CD4-positive, alpha-beta memory T cell (primary cell): ENCODE results near the gene CISH. TPM values are rescaled to one million over a fixed set of nuclear protein-coding genes. Genes with fewer than 3 reads are reported as not detected.

Source experiments
- CTCF ChIA-PET: fragments of 350-600 bp; sonication (Branson Sonifier 250); formaldehyde crosslinking; loops from one replicate; lab custom pipeline; 2021; ENCODE audit warnings: inconsistent platforms; ENCODE audit not compliant: partially characterized antibody; lab: Charles Lee
- POLR2A ChIA-PET: fragments of 350-600 bp; sonication (Branson Sonifier 250); formaldehyde crosslinking; loops from one replicate; lab custom pipeline; 2021; ENCODE audit not compliant: partially characterized antibody; lab: Charles Lee
- DNase-seq, 5 donors: peaks; one replicate each; pipeline versions ENCODE4 v3.0.0 to v3.0.0-alpha.2; 2020 to 2022; ENCODE audit warnings: mixed read lengths in 1 of 5
- H3K27ac ChIP-seq: one replicate; pipeline ENCODE4 v1.7.0; 2013; ENCODE audit warnings: low read depth, low read length
- H3K27me3 ChIP-seq: 2 replicates; pipeline ENCODE4 v1.7.0; 2013; ENCODE audit warnings: mild to moderate bottlenecking, low read length, moderate library complexity; ENCODE audit not compliant: insufficient read depth
- H3K36me3 ChIP-seq: 2 replicates; pipeline ENCODE4 v1.7.0; 2013; ENCODE audit warnings: mild to moderate bottlenecking, low read length, moderate library complexity; ENCODE audit not compliant: insufficient read depth
- H3K4me1 ChIP-seq: 2 replicates; pipeline ENCODE4 v1.7.0; 2013; ENCODE audit warnings: mild to moderate bottlenecking, low read length, moderate library complexity; ENCODE audit not compliant: insufficient read depth
- H3K4me3 ChIP-seq, 2 donors: one replicate each; pipeline ENCODE4 v1.7.0; 2013; ENCODE audit warnings: low read length in 2 of 2, mild to moderate bottlenecking in 1 of 2
- H3K9me3 ChIP-seq, 2 donors: one replicate each; pipeline ENCODE4 v1.7.0; 2013; ENCODE audit warnings: low read length in 2 of 2, control low read depth in 1 of 2; ENCODE audit not compliant: control insufficient read depth in 1 of 2
- H3K27ac Mint-ChIP-seq, 7 donors: one replicate each; pipeline ENCODE4 v1.8.0; 2020 to 2021; ENCODE audit warnings: mixed read lengths in 7 of 7, mild to moderate bottlenecking in 6 of 7, inconsistent platforms in 3 of 7, moderate library complexity in 3 of 7
- H3K27me3 Mint-ChIP-seq, 2 donors: one replicate each; pipeline ENCODE4 v1.8.0; 2020 to 2021; ENCODE audit warnings: mixed read lengths in 2 of 2
- H3K36me3 Mint-ChIP-seq, 2 donors: one replicate each; pipeline ENCODE4 v1.8.0; 2020 to 2021; ENCODE audit warnings: mixed read lengths in 2 of 2, inconsistent platforms in 1 of 2, mild to moderate bottlenecking in 1 of 2
- H3K4me1 Mint-ChIP-seq, 4 donors: one replicate each; pipeline ENCODE4 v1.8.0; 2020 to 2021; ENCODE audit warnings: mixed read lengths in 4 of 4, mild to moderate bottlenecking in 1 of 4
- H3K4me3 Mint-ChIP-seq, 8 donors: one replicate each; pipeline ENCODE4 v1.8.0; 2020 to 2021; ENCODE audit warnings: mixed read lengths in 8 of 8, mild to moderate bottlenecking in 7 of 8, moderate library complexity in 6 of 8, inconsistent platforms in 3 of 8
- H3K9me3 Mint-ChIP-seq, 8 donors: one replicate each; pipeline ENCODE4 v1.8.0; 2020 to 2021; ENCODE audit warnings: mixed read lengths in 8 of 8, mild to moderate bottlenecking in 5 of 8, inconsistent platforms in 3 of 8, moderate library complexity in 1 of 8
- intact Hi-C: fragments of 100-400 bp; cut with micrococcal nuclease; formaldehyde crosslinking; loops from one replicate; pipeline ENCODE4 v1.15.1; 2023
- polyA plus RNA-seq, 2 donors: library from polyadenylated mRNA; unstranded; fragments of 300-500 nt; fragmentation: Illumina TruSeq; gene quantifications; one replicate each; pipeline ENCODE4 v1.2.3, GENCODE V29; 2021
- total RNA-seq, 2 experiments: library from RNA; stranded (reverse); gene quantifications; one replicate each; pipeline ENCODE4 v1.2.3, GENCODE V29; 2021

The CISH gene
- total and polyA plus RNA-seq, 4 experiments from 2014 or later: 14.7 to 248 (median 53.6) TPM

DNA sequence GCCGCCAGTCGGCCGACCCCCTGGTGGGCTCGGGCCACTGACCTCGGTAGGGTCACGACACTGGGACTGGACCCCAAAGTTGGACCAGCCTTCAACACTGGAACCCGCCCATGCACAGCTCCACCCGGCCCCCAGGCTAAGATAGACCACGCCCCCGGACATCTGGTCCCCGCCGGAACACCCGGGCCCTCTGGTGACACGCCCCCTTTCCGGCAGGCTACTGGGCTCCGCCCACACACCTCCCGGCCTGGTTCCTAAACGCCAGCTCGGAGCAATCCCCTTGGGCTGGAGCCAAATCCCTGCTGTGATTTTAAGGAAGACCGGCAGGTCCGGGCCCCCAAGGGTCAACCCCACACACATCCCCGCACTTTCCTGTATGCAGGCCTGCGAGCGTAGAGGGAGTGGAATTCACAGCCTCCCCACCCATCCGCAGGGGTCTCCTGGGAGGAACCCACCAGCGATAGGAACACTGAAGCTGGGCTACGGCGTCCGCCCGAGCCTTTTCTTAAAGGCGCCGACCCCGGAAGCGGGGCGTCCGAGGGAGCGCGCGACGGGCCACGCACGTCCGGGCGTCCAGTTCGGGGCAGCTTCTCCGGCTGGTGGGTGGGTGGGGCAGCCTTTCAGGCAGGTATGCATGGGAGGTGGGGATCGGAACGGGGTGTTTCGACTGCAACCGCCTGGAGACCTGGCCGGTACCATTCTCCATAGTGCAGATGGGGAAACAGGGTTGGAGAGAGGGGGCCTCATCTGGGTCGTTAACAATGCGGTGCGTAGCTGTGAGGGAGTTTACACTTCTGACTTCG is 42.4 kb downstream of the CISH start, which contains the start of gene HEMK1:
TSS of gene HEMK1 (plus strand) at position 576 of the 803 bp plus-strand sequence. CDS start 1,583 bp downstream, outside the sequence.
- H3K27me3 ChIP-seq: no peaks in the 10 kb centered on the region
- DNase-seq: peak; percentile 90 to 92 (median 91)
- peak within 1 kb of the TSS; percentile 93 to 98 (median 96) for H3K4me3 Mint-ChIP-seq
- peaks cover 71% of the 10 kb centered on the region for H3K4me1 ChIP-seq
- H3K27ac ChIP-seq: peak within 1 kb of the TSS; percentile 83
- ChIA-PET CTCF (interaction anchor here (1.0 to 21.1 kb wide), 6 partner anchors 9 to 221 kb away, joined by 3 to 996 read pairs (median 18); partner anchors contain the start of genes CISH and MAPKAPK3), POLR2A (interaction anchor here (0.6 to 18.7 kb wide), 32 partner anchors 9 to 1483 kb away, joined by 3 to 1072 read pairs (median 5); partner anchors contain the start of genes CISH, CYB561D2, DCAF1 and HYAL3)
- no peaks in the 10 kb centered on the region for H3K9me3 Mint-ChIP-seq
- H3K4me3 ChIP-seq: peak within 1 kb of the TSS; percentile 88 to 93
- peaks cover 7% of the 10 kb centered on the region for H3K36me3 ChIP-seq
- H3K27ac Mint-ChIP-seq: peak within 1 kb of the TSS; percentile 92 to 100 (median 98)
- intact Hi-C loops: loop anchor here (1.0 to 5.0 kb wide), 3 partner anchors 202 to 932 kb away; partner anchors contain the start of gene DCAF1
- H3K27me3 Mint-ChIP-seq: no peaks in the 10 kb centered on the region
- H3K36me3 Mint-ChIP-seq: peaks cover 0 to 6% of the 10 kb centered on the region in 2 donors
- peaks cover 45 to 83% (median 57%) of the 10 kb centered on the region in 4 donors for H3K4me1 Mint-ChIP-seq
- no peaks in the 10 kb centered on the region for H3K9me3 ChIP-seq

GRCh38 chr3:50567386-50568167 is 44.0 kb downstream of the CISH start, which contains the start of gene C3orf18:
C3orf18 (minus strand) TSS chr3:50567747; CDS start chr3:50565699, 2,048 bp downstream.
- intact Hi-C loops: loop anchor here (2.0 to 5.0 kb wide), 2 partner anchors 200 to 933 kb away; partner anchors contain the start of gene DCAF1
- Mint-ChIP-seq H3K4me1 (peaks cover 30 to 67% (median 42%) of the 10 kb centered on the region in 4 donors), H3K36me3 (peaks cover 0 to 6% of the 10 kb centered on the region in 2 donors), H3K27me3 (no peaks in the 10 kb centered on the region), H3K4me3 (peak within 1 kb of the TSS; percentile 93 to 98 (median 96)), H3K9me3 (no peaks in the 10 kb centered on the region), H3K27ac (peak within 1 kb of the TSS; percentile 92 to 100 (median 99))
- Histone ChIP-seq H3K36me3 (peaks cover 7% of the 10 kb centered on the region), H3K4me3 (peak within 1 kb of the TSS; percentile 54 to 88), H3K27me3 (no peaks in the 10 kb centered on the region), H3K4me1 (peaks cover 56% of the 10 kb centered on the region), H3K27ac (peak within 1 kb of the TSS; percentile 83), H3K9me3 (no peaks in the 10 kb centered on the region)
- peak; percentile 91 to 96 (median 92) for DNase-seq
- POLR2A ChIA-PET: interaction anchor here (0.6 to 18.7 kb wide), 19 partner anchors 11 to 1416 kb away, joined by 3 to 1072 read pairs (median 5); partner anchors contain the start of genes CISH, CYB561D2, DCAF1 and HYAL3
- CTCF ChIA-PET: interaction anchor here (0.6 to 21.1 kb wide), 9 partner anchors 16 to 822 kb away, joined by 3 to 996 read pairs (median 3); partner anchors contain the start of genes CISH and MAPKAPK3

DNA sequence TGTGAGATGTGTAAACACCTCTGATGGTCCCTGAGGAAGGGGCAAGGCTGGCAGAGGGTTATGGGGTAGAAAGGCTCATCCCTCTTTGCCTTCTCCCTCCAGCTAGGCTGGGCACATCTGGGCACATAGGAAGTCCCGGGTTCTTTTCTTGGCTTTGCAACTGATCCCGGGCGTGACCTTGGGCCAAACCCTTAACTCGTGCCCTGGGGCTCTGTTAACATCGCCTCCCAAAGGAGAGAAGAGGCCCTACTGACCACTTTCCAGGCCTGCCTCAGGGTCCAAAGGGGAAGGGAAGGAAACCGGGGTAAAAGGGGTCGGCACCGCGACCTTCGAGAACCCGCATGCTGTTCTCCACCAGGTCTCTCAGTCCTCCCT is 44.6 kb downstream of the CISH start:
- intact Hi-C loops: loop anchor here (5.0 kb wide), 1 partner anchor 200 kb away; no protein-coding TSS in a partner anchor
- Histone ChIP-seq H3K4me1 (peaks cover 50% of the 10 kb centered on the region), H3K36me3 (peaks cover 7% of the 10 kb centered on the region), H3K4me3 (peak overlapping the region; percentile 54 to 73), H3K27me3 (no peaks in the 10 kb centered on the region), H3K9me3 (no peaks in the 10 kb centered on the region), H3K27ac (peak overlapping the region; percentile 83)
- peaks cover 25 to 61% (median 36%) of the 10 kb centered on the region in 4 donors for H3K4me1 Mint-ChIP-seq
- H3K27me3 Mint-ChIP-seq: no peaks in the 10 kb centered on the region
- no peaks in the 10 kb centered on the region for H3K9me3 Mint-ChIP-seq
- CTCF ChIA-PET: interaction anchor here (0.6 to 21.1 kb wide), 9 partner anchors 16 to 822 kb away, joined by 3 to 996 read pairs (median 3); partner anchors contain the start of genes CISH and MAPKAPK3
- H3K27ac Mint-ChIP-seq: peak overlapping the region in 5 of 7 donors; percentile 52 to 91 (median 66)
- peak overlapping the region; percentile 42 to 81 (median 72) for H3K4me3 Mint-ChIP-seq
- H3K36me3 Mint-ChIP-seq: peaks cover 0 to 3% of the 10 kb centered on the region in 2 donors
- DNase-seq: no peak
- POLR2A ChIA-PET: interaction anchor here (0.6 to 18.7 kb wide), 12 partner anchors 11 to 1417 kb away, joined by 3 to 1072 read pairs (median 6); partner anchors contain the start of genes CISH, CYB561D2, DCAF1 and MANF

DNA sequence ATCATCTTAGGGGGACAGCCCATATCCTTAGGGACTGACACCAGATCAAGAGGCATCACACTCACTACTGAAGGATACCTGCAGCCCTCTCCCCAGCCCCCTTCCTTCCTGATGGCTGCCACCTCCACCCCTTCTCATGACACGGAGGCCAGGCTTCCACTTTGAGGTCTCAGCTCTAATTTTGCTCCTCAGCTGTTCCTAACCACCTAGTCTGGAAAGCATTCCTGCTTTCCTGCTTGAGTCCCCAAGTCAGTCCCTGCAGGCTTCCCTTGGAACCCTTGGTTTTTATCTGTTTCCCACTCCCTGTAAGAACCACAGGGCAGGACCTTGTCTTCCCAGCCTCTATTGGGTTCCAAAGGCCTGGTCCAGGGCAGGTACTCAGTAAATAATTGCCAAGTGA is 47.3 kb downstream of the CISH start:
- no peak for DNase-seq
- Histone ChIP-seq H3K27me3 (no peaks in the 10 kb centered on the region), H3K4me1 (peaks cover 28% of the 10 kb centered on the region), H3K36me3 (no peaks in the 10 kb centered on the region), H3K27ac (no peak overlapping the region), H3K9me3 (no peaks in the 10 kb centered on the region), H3K4me3 (no peak overlapping the region)
- H3K4me1 Mint-ChIP-seq: peaks cover 14 to 35% (median 17%) of the 10 kb centered on the region in 4 donors
- peak overlapping the region in 3 of 7 donors; percentile 3 to 48 (median 42) for H3K27ac Mint-ChIP-seq
- peaks cover 2 to 3% of the 10 kb centered on the region in 2 donors for H3K36me3 Mint-ChIP-seq
- POLR2A ChIA-PET: no interaction called here
- CTCF ChIA-PET: interaction anchor here (1.4 to 21.1 kb wide), 2 partner anchors 15 to 44 kb away, joined by 3 to 996 read pairs; partner anchors contain the start of genes CISH and MAPKAPK3
- no peaks in the 10 kb centered on the region for H3K9me3 Mint-ChIP-seq
- no peaks in the 10 kb centered on the region for H3K27me3 Mint-ChIP-seq
- intact Hi-C loops: no loop called here
- no peak overlapping the region for H3K4me3 Mint-ChIP-seq

DNA sequence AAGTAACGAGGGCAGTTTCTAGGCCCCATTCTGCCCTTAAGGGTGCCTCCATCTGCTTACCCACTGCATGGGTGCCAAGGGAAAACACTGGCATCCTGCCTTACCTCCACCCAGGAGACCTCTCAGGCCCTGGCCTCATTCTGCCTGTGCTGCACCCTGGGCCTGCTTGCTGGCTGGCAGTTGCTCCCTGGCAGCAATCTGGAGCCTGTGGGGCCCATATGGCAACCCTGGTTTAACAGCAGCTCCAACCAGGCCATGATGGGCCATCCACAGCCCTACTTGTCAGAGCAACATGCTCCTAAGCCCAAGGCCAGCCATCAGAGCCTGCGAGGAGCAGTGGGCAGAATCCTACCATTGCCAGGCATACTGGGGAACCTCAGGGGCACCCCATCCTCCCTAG is 47.7 kb downstream of the CISH start:
- Mint-ChIP-seq H3K27me3 (no peaks in the 10 kb centered on the region), H3K4me1 (peaks cover 14 to 30% (median 17%) of the 10 kb centered on the region in 4 donors), H3K9me3 (no peaks in the 10 kb centered on the region), H3K4me3 (no peak overlapping the region), H3K36me3 (peaks cover 2 to 3% of the 10 kb centered on the region in 2 donors), H3K27ac (no peak overlapping the region)
- H3K36me3 ChIP-seq: no peaks in the 10 kb centered on the region
- H3K4me3 ChIP-seq: no peak overlapping the region
- POLR2A ChIA-PET: no interaction called here
- H3K27ac ChIP-seq: no peak overlapping the region
- CTCF ChIA-PET: interaction anchor here (1.4 to 21.1 kb wide), 2 partner anchors 15 to 45 kb away, joined by 3 to 996 read pairs; partner anchors contain the start of genes CISH and MAPKAPK3
- H3K9me3 ChIP-seq: no peaks in the 10 kb centered on the region
- H3K27me3 ChIP-seq: no peaks in the 10 kb centered on the region
- DNase-seq: no peak
- H3K4me1 ChIP-seq: peaks cover 27% of the 10 kb centered on the region
- intact Hi-C loops: no loop called here

GRCh38 chr3:50562861-50563260 is 48.7 kb downstream of the CISH start:
- no peaks in the 10 kb centered on the region for H3K27me3 ChIP-seq
- H3K27me3 Mint-ChIP-seq: no peaks in the 10 kb centered on the region
- intact Hi-C loops: no loop called here
- H3K4me1 ChIP-seq: peaks cover 16% of the 10 kb centered on the region
- H3K4me1 Mint-ChIP-seq: peaks cover 9 to 22% (median 13%) of the 10 kb centered on the region in 4 donors
- CTCF ChIA-PET: interaction anchor here (1.1 kb wide), 1 partner anchor 21 kb away, joined by 3 read pairs; no protein-coding TSS in a partner anchor
- POLR2A ChIA-PET: no interaction called here
- H3K9me3 Mint-ChIP-seq: no peaks in the 10 kb centered on the region
- peaks cover 2 to 3% of the 10 kb centered on the region in 2 donors for H3K36me3 Mint-ChIP-seq
- no peak overlapping the region for H3K27ac ChIP-seq
- H3K9me3 ChIP-seq: no peaks in the 10 kb centered on the region
- H3K36me3 ChIP-seq: no peaks in the 10 kb centered on the region
- no peak overlapping the region for H3K4me3 Mint-ChIP-seq
- peak in 1 of 5 donors; percentile 13 for DNase-seq
- peak overlapping the region in 2 of 7 donors; percentile 24 to 74 for H3K27ac Mint-ChIP-seq
- H3K4me3 ChIP-seq: no peak overlapping the region
